Anterior cingulate cortex (tissue), 58 donors: ENCODE data around the gene HPS5.
A peak's percentile ranks its signal among the peaks of the same experiment; 100 is the strongest.
"Not testable (repeated sequence)": the region's sequence is repeated elsewhere in the genome, so short reads cannot be mapped to it uniquely, and the experiment has no call there.

Experiments
- DNase-seq, 58 donors: peaks; one replicate each; lab custom pipeline; 2025; lab: John Stamatoyannopoulos, UW

The HPS5 gene

DNA sequence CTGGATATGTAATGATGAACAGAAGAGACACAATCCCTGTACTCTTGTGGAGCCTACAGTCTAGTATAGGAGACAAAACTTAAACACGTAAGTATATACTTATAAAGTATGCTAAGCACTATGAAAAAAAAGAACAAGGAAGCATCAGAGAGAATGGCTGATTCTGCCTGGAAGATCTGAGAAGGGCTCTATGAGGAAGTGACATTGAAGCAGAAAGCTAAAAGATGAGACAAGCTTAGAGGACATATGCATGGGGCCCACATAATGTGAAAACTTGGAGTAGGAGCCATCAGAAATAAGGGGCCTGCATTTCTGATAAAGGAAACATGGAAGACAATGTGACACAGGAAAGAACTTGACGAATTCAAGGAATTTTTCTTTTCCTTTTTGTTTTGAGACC, 39.3 kb downstream of the HPS5 start:
- DNase-seq, result no peak

DNA sequence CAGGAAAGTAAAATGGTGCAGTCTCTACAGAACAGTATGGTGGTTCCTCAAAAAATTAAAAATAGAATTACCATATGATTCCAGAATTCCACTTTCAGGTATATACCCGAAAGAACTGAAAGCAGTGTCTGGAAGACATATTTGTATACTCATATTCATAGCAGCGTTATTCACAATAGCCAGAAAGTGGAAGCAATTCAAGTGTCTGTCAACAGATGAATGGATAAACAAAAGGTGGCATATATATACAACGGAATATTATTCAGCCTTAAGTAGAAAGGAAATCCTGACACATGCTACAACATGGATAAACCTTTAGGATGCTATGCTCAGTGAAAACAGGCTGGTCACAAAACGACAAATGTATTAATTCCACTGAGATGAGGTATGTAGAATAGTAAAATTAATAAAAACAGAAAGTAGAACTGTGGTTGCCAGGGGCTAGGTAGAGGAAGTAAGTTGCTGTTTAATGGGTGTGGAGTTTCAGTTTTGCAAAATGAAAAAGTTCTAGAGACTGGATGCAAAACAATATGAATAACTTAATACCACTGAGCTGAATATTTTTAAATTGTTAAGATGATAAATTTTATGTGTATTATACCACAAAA, 41.4 kb downstream of the HPS5 start:
- DNase-seq, result no peak

DNA sequence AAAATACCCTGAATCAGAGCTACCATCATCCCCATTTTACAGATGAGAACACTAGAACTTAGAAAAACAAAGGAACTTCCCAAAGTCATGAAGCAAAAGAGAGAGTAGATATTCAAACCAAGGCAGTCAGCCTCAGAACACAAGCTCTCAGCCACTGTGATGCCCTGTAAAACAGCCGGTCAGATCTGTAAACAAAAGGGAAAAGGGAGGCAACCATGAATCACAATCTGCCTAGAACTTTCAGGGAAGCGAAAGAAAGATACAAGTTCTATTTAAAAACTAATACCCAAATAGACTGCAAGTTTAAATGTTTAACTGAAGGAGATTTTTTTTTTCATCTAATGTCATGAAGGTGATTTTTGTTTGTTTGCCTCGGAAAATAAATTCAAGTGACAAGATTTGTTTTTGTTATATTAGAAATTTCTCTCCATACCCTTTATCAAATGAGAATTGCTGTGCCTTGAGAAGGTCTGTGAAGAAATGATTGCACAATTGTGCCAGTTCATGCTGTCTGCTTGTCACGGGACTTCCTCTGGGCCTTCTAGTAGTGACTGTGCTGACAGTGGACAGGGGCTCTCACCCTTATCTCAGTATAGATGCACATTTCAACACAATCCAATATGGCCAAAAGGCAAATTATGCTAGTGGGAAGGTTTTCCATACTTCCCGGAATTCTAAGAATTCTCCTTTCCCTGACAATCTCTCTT, 44.2 kb downstream of the HPS5 start:
- peak in 6 of 58 donors; percentile 0 to 36 (median 4) for DNase-seq

DNA sequence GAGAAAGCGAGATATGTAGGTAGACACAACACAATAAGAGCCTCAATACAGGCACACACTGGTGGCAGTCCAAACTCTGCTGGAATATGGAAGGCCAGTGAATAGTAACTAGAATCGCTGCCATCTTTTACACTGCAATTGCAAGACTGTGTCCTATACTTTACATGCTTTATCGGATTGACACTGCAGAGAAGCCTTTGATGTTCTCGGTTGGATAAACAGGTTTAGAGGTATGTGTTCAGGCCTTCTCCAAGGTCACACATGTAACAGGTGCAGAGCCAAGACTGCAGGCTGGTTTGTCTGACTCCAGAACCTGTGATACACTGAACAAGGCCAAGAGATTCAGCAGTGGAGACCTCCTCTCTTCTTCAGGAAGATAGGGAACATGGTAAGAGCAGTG, 50.7 kb downstream of the HPS5 start:
- no peak for DNase-seq

DNA sequence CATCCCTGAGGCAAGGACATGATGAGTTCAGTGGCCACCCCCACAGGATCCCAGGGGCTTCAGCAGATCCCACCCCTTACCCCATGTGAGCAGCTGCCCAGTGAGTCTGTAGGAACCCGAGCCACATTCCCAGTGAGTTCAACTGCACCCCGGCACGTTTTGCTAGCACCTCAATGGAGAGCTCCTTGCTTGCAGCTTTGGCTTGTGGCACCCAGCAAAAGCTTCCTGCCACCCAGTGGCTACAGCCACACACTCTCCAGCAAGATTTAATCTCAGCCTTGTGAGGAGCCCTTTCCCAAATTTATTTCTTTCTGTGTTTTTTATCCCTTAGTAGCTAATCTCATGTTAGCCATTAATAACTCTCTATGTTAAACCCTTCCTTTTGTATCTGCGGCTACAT, 51.8 kb downstream of the HPS5 start:
- no peak for DNase-seq

DNA sequence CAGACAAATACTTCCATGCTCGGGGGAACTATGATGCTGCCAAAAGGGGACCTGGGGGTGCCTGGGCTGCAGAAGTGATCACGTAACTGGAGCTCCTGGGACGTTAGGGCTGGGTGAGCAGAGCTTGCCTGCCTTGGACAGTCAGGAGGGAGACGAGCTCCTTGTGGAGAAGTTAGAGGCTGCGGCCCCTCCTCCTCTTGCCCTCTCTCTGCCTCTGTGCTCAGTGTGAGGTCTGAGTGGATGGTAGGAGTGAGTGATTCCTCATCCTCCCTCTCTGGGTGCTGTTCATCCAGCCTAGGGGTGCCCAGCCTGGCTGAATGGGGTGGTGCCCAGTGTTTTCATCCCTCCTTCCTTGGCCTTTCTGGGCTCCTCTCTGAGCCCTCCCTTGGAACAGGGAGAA, 52.7 kb downstream of the HPS5 start:
- DNase-seq, result not testable (repeated sequence)

DNA sequence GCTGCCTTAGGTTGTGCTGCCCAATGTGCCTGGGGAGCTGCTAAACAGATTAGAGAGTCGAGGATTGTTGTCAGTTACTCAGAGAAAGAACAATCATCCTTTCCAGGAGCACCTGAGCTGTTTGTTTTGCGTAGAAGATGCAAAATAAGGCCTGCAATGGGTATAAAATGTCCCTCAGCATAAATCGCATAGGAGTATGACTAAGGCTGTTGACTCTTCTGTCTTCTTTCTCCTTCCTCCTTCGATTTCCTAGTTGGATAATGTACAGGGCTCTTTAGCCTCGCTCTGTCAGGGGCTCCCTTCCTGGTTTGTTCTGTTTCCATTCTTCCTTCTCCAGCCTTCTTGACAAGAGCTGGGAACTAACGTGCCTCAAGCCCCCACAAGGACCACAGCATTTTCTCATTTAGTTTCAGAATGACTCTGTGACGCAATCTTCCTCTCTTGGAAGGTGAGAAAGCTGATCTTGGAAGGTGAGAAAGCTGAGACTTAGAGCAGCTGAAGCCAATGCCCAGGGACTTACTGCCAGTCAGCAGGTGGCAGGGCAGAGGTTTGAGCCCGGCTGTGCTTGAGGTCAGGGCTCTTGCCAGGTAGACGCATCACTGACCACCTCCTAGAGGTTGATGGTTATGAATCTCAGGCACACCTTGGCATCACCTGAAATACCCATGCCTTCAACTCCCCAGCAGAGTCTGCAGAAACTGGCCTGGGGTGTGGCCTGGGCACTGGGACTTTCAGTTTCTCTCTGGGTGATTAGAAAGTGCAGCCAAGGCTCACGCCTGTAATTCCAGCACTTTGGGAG, 54.4 kb downstream of the HPS5 start:
- DNase-seq, result not testable (repeated sequence)

DNA sequence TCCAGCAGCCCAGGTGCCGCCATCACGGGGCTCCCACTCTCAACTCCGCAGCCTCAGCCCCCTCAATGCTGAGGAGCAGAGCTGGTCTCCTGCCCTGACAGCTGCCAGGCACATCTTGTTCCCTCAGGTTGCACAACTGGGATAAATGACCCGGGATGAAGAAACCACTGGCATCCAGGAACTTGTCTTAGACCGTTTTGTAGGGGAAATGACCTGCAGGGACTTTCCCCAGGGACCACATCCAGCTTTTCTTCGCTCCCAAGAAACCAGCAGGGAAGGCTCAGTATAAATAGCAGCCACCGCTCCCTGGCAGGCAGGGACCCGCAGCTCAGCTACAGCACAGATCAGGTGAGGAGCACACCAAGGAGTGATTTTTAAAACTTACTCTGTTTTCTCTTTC, 56.0 kb downstream of the HPS5 start, which contains the start of gene SAA1:
SAA1 (plus strand) TSS at position 316 of the 400 bp plus-strand sequence. CDS start 624 bp downstream, outside the sequence.
- DNase-seq, result no peak

DNA sequence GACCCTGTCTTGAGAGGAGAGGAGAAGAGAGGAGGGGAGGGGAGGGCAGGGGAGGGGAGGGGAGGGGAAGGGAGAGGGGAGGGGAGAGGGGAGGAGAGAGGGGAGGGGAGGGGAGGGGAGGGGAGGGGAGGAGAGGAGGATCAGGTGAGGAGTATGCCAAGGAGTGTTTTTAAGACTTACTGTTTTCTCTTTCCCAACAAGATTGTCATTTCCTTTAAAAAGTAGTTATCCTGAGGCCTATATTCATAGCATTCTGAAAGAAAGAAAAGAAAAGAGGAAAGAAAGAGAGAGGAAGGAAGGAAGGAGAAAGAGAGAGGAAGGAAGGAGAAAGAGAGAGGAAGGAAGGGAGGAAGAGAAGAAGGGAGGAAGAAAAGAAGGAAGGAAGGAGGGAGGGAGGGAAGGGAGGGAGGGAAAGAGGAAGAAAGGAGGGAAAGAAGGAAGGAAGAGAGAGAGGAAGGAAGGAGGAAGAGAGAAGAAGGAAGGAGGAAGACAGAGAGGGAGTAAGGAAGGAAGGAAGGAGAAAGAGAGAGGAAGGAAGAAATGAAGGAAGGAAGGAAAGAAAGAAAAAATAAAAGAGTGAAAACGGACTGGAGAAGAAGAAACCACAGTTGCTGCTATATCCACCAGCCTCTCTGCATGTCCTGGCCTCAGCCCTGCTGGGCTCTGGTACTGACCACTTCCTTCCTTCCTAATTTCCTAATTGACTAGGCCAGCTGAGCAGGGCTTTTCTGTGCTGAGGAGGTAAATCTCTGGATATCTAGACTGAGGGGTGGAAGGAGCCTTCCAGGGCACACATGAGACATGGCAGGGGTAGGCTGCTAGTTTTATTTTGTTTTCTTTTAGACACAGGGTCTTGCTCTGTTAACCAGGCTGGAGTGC, 57.0 kb downstream of the HPS5 start:
- DNase-seq, result no peak

DNA sequence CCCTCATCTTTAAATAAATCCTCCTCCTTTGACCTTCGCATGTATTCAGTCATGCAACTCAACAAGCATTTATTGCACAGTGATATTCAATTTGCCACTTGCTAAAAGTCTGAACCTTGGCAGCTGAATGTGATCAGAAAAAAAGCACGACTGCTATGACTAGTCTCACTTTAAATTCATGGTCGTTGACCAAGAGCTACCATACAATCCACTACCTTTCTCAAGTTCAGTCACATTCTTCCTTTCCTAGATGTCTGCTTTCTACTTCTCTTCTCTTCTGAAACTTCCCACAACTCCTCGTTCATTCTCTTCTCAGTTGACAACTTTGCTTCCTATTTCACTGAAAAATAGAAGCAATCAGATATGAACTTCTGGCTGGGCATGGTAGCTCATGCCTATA, 57.9 kb downstream of the HPS5 start:
- no peak for DNase-seq

DNA sequence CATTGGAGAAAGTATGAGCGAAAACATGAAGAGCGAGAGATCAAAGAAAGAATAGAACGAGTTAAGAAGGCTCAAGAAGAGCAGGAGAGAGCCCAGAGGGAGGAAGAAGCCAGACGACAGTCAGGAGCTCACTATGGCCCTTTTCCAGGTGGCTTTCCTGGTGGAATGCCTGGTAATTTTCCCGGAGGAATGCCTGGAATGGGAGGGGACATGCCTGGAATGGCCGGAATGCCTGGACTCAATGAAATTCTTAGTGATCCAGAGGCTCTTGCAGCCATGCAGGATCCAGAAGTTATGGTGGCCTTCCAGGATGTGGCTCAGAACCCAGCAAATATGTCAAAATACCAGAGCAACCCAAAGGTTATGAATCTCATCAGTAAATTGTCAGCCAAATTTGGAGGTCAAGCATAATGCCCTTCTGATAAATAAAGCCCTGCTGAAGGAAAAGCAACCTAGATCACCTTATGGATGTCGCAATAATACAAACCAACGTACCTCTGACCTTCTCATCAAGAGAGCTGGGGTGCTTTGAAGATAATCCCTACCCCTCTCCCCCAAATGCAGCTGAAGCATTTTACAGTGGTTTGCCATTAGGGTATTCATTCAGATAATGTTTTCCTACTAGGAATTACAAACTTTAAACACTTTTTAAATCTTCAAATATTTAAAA, 59.1 kb downstream of the HPS5 start:
- not testable (repeated sequence) for DNase-seq

DNA sequence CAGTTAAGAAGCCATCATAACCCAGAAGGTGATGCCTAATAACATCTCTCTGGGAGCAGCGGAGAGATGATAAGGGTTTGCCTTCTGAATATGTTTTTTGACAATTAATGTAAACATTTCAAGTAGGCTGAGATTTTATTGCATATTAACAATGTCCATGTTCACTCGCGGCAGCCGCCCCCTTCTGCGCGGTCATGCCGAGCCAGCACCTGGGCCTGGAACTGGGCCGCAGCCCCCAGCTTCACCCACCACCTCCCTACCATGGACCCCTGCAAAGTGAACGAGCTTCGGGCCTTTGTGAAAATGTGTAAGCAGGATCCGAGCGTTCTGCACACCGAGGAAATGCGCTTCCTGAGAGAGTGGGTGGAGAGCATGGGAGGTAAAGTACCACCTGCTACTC, 60.2 kb downstream of the HPS5 start:
- DNase-seq, result no peak

DNA sequence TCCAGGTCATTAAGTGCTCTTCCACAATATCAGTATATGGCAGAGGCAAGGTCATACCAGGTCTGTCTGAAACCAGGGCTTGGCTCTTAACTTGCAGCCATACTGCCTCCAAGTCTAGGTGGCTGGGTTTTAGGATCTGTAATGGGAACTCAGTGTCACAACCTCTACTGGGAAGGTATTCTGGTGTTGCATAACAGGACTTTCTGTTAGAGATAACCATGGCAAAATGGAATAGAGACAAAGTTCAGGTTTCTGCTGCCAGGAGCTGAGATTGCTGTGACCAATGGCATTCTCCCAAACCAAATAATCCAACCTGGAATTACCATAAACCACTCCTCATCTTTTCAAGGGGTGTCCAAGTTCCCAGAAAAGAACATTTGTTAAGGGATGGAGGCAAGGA, 62.7 kb downstream of the HPS5 start:
- DNase-seq, result no peak

DNA sequence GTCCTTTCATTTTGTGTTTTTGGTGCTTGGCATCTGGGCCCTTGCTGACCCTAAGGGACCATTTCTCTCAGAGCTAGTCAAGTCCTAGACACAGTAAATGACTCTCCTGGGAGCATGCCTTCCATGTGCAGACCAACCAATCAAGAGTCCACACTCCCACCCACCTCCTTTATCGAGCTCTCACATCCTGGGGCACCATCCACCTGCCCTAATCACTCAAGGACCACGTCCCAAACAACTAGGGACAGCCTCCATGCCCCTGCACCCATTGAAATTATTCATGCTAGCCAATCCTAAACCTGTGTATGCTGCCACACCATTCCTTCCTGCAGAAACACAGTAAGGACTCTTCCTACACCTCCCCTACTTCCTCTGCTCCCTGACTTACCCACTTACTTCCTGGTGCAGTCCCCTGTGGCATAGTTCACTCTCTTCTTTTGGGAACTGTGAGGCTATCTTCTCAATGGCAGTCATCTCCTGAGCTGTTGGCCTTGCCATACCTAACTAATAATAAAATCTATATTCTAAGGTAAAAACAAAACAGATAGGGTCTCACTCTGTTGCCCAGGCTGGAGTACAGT, 67.1 kb downstream of the HPS5 start:
- no peak for DNase-seq

DNA sequence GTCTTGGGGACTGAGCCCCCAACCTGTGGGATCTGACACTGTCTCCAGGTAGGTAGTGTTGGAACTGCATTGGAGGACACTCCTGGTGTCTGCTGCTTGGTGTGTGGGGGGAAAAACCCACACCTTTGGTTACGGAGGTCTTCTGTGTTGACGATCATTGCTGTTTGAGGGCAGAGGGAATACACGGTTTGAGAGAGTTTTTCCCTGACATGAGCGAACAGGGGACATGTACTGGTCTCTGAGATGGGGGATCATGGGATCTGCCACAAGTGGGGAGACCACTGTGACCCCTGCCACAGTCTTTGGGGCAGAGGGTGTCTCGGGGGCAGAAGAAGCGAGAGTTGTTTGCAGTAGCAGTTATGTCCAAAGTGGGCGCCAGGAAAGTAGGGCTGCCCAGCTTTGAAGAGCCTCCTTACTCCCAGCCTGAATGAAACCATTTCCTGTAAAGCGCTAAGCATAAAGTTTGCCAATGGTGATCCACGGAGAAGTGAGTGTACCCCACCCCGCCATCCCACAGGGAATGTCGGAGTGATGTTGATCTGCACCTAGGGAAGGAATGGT, 68.1 kb downstream of the HPS5 start:
- DNase-seq, result no peak

DNA sequence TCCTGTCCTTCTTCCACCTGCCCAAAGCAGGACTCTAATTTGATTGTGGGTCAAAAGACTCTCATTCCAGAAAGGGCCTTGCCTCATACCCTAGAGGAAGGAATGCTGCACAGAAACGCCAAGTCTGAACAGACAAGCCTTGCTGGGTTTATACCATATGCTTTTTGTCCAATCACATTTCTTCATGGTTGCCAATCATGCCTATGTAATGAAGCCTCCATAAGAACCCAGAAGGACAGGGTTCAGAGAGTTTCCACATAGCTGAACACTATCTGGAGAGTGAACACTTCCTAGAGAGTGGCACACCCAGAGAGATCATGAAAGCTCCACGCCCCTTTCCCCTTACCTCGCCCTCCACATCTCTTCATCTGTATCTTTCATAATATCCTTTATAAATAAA, 68.7 kb downstream of the HPS5 start:
- no peak for DNase-seq

DNA sequence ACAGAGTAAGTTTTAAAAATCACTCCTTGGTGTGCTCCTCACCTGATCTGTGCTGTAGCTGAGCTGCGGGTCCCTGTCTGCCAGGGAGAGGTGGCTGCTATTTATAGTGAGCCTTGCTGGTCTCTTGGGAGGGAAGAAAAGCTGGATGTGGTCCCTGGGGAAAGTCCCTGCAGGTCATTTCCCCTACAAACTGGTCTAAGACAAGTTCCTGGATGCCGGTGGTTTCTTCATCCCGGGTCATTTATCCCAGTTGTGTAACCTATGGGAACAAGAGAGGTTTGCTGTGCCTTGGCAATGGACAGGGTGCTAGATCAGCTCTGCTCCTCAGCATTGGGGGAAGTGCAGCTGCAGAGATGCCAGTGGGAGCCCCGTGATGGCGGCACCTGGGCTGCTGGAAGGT, 73.4 kb downstream of the HPS5 start, which contains the start of gene SAA2:
SAA2 (minus strand) TSS at position 108 of the 400 bp plus-strand sequence. CDS start 657 bp downstream, outside the sequence.
- no peak for DNase-seq

DNA sequence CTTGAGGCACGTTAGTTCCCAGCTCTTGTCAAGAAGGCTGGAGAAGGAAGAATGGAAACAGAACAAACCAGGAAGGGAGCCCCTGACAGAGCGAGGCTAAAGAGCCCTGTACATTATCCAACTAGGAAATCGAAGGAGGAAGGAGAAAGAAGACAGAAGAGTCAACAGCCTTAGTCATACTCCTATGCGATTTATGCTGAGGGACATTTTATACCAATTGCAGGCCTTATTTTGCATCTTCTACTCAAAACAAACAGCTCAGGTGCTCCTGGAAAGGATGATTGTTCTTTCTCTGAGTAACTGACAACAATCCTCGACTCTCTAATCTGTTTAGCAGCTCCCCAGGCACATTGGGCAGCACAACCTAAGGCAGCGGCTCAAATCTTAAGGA, 74.8 kb downstream of the HPS5 start:
- DNase-seq, result not testable (repeated sequence)
